ENCODE measurements around the gene R3HCC1L.
A peak's percentile ranks its signal among the peaks of the same experiment; 100 is the strongest.

The R3HCC1L gene

GRCh38 chr10:98260752-98261151 lies 126.3 kb downstream of the R3HCC1L start:
- H3K27ac ChIP-seq (ENCODE audit: low read depth, low read length) = no peak overlapping the region
- no peaks in the 10 kb centered on the region for H3K36me3 ChIP-seq (ENCODE audit: low read length)
- H3K79me2 ChIP-seq (ENCODE audit: insufficient read depth, low read length) = no peaks in the 10 kb centered on the region
- no peaks in the 10 kb centered on the region for H3K9me2 ChIP-seq (replicated peaks; ENCODE audit: insufficient read depth, low read length)
- H3K9ac ChIP-seq (ENCODE audit: low read length) = no peak overlapping the region
- H3K9me3 ChIP-seq (ENCODE audit: insufficient read depth, low read length) = no peaks in the 10 kb centered on the region
- no peaks in the 10 kb centered on the region for H3K27me3 ChIP-seq (ENCODE audit: low read length)
- H2AFZ ChIP-seq (ENCODE audit: low read depth, low read length, severe bottlenecking) = no peak overlapping the region
- H3F3A ChIP-seq (ENCODE audit: insufficient read depth) = no peaks in the 10 kb centered on the region
- no peak for TF ChIP-seq EZH2phosphoT487 (conservative IDR thresholded peaks at IDR 0.05; ENCODE audit: low read length)
- no peak overlapping the region for H3K4me3 ChIP-seq (ENCODE audit: insufficient read depth, low read length, poor library complexity, severe bottlenecking)
- H3K4me2 ChIP-seq (ENCODE audit: low read depth, low read length, poor library complexity, severe bottlenecking) = no peak overlapping the region
- no peaks in the 10 kb centered on the region for H4K20me1 ChIP-seq (ENCODE audit: low read depth, low read length)

- H2AFZ ChIP-seq (ENCODE audit: low read depth, low read length, severe bottlenecking) = no peak overlapping the region
- no peaks in the 10 kb centered on the region for H3K79me2 ChIP-seq (ENCODE audit: insufficient read depth, low read length)
- no peak overlapping the region for H3K9ac ChIP-seq (ENCODE audit: low read length)
- no peaks in the 10 kb centered on the region for H4K20me1 ChIP-seq (ENCODE audit: low read depth, low read length)
- H3K27me3 ChIP-seq (ENCODE audit: low read length) = no peaks in the 10 kb centered on the region
- H3F3A ChIP-seq (ENCODE audit: insufficient read depth) = no peaks in the 10 kb centered on the region
- no peak for TF ChIP-seq CTCF (IDR thresholded peaks at IDR 0.05; ENCODE audit: insufficient read depth, low read length, poor library complexity, severe bottlenecking)
- TF ChIP-seq EZH2phosphoT487 (conservative IDR thresholded peaks at IDR 0.05; ENCODE audit: low read length) = no peak
- H3K9me3 ChIP-seq (ENCODE audit: insufficient read depth, low read length) = no peaks in the 10 kb centered on the region
- no peak overlapping the region for H3K4me3 ChIP-seq (ENCODE audit: insufficient read depth, low read length, poor library complexity, severe bottlenecking)
- H3K4me2 ChIP-seq (ENCODE audit: low read depth, low read length, poor library complexity, severe bottlenecking) = no peak overlapping the region
- H3K27ac ChIP-seq (ENCODE audit: low read depth, low read length) = no peak overlapping the region
- no peaks in the 10 kb centered on the region for H3K36me3 ChIP-seq (ENCODE audit: low read length)
- H3K9me2 ChIP-seq (replicated peaks; ENCODE audit: insufficient read depth, low read length) = no peaks in the 10 kb centered on the region
Observed at GRCh38 chr10:98261436-98262277, 127.2 kb downstream of the R3HCC1L start.

GRCh38 chr10:98262571-98262970 lies 128.1 kb downstream of the R3HCC1L start:
- H3K27ac ChIP-seq (ENCODE audit: low read depth, low read length) = no peak overlapping the region
- H3K27me3 ChIP-seq (ENCODE audit: low read length) = no peaks in the 10 kb centered on the region
- TF ChIP-seq EZH2phosphoT487 (conservative IDR thresholded peaks at IDR 0.05; ENCODE audit: low read length) (no peak), CTCF (IDR thresholded peaks at IDR 0.05; ENCODE audit: insufficient read depth, low read length, poor library complexity, severe bottlenecking) (peak; percentile 15)
- no peaks in the 10 kb centered on the region for H3F3A ChIP-seq (ENCODE audit: insufficient read depth)
- H3K9ac ChIP-seq (ENCODE audit: low read length) = no peak overlapping the region
- no peaks in the 10 kb centered on the region for H3K79me2 ChIP-seq (ENCODE audit: insufficient read depth, low read length)
- H3K4me3 ChIP-seq (ENCODE audit: insufficient read depth, low read length, poor library complexity, severe bottlenecking) = no peak overlapping the region
- H2AFZ ChIP-seq (ENCODE audit: low read depth, low read length, severe bottlenecking) = no peak overlapping the region
- H3K9me3 ChIP-seq (ENCODE audit: insufficient read depth, low read length) = no peaks in the 10 kb centered on the region
- H4K20me1 ChIP-seq (ENCODE audit: low read depth, low read length) = no peaks in the 10 kb centered on the region
- H3K36me3 ChIP-seq (ENCODE audit: low read length) = no peaks in the 10 kb centered on the region
- H3K9me2 ChIP-seq (replicated peaks; ENCODE audit: insufficient read depth, low read length) = no peaks in the 10 kb centered on the region
- H3K4me2 ChIP-seq (ENCODE audit: low read depth, low read length, poor library complexity, severe bottlenecking) = no peak overlapping the region

GRCh38 chr10:98263088-98263487 lies 128.6 kb downstream of the R3HCC1L start:
- no peaks in the 10 kb centered on the region for H3K9me2 ChIP-seq (replicated peaks; ENCODE audit: insufficient read depth, low read length)
- H4K20me1 ChIP-seq (ENCODE audit: low read depth, low read length) = no peaks in the 10 kb centered on the region
- H3K27ac ChIP-seq (ENCODE audit: low read depth, low read length) = no peak overlapping the region
- no peaks in the 10 kb centered on the region for H3F3A ChIP-seq (ENCODE audit: insufficient read depth)
- no peaks in the 10 kb centered on the region for H3K36me3 ChIP-seq (ENCODE audit: low read length)
- no peaks in the 10 kb centered on the region for H3K9me3 ChIP-seq (ENCODE audit: insufficient read depth, low read length)
- TF ChIP-seq CTCF (IDR thresholded peaks at IDR 0.05; ENCODE audit: insufficient read depth, low read length, poor library complexity, severe bottlenecking) (no peak), EZH2phosphoT487 (conservative IDR thresholded peaks at IDR 0.05; ENCODE audit: low read length) (no peak)
- H3K4me2 ChIP-seq (ENCODE audit: low read depth, low read length, poor library complexity, severe bottlenecking) = no peak overlapping the region
- H3K27me3 ChIP-seq (ENCODE audit: low read length) = no peaks in the 10 kb centered on the region
- no peak overlapping the region for H3K4me3 ChIP-seq (ENCODE audit: insufficient read depth, low read length, poor library complexity, severe bottlenecking)
- no peak overlapping the region for H2AFZ ChIP-seq (ENCODE audit: low read depth, low read length, severe bottlenecking)
- H3K9ac ChIP-seq (ENCODE audit: low read length) = no peak overlapping the region
- no peaks in the 10 kb centered on the region for H3K79me2 ChIP-seq (ENCODE audit: insufficient read depth, low read length)
